HG03457 (cell line): ENCODE results near the gene UCP3.

Experiments
- ATAC-seq: cut with Tn5 transposase; IDR thresholded peaks from one replicate; pipeline ENCODE4 v1.9.1; 2021; ENCODE audit warnings: moderate number of reproducible peaks; ENCODE audit not compliant: unreplicated experiment

The UCP3 gene

GRCh38 chr11:73978576-73979086 lies 30.3 kb downstream of the UCP3 start:
- no peak for ATAC-seq

GRCh38 chr11:73977856-73978519 lies 30.9 kb downstream of the UCP3 start:
- ATAC-seq, result no peak

- no peak for ATAC-seq
Measured at GRCh38 chr11:73976451-73977151, 32.3 kb downstream of the UCP3 start.

- no peak for ATAC-seq
Measured at GRCh38 chr11:73975479-73975757, 33.5 kb downstream of the UCP3 start.

GRCh38 chr11:73974604-73975478 lies 34.0 kb downstream of the UCP3 start:
- ATAC-seq, result no peak

- no peak for ATAC-seq
Measured at GRCh38 chr11:73972620-73973449, 36.0 kb downstream of the UCP3 start.

- ATAC-seq, result no peak
Measured at GRCh38 chr11:73972187-73972586, 36.7 kb downstream of the UCP3 start.

- ATAC-seq, result no peak
Measured at GRCh38 chr11:73971175-73971719, 37.6 kb downstream of the UCP3 start.

- no peak for ATAC-seq
Measured at GRCh38 chr11:73969991-73970800, 38.7 kb downstream of the UCP3 start.

- no peak for ATAC-seq
Measured at GRCh38 chr11:73969091-73969490, 39.8 kb downstream of the UCP3 start.

- ATAC-seq, result no peak
Measured at GRCh38 chr11:73968356-73968966, 40.4 kb downstream of the UCP3 start.

- no peak for ATAC-seq
Measured at GRCh38 chr11:73965764-73966121, 43.1 kb downstream of the UCP3 start.

- ATAC-seq, result no peak
Measured at GRCh38 chr11:73965076-73965763, 43.7 kb downstream of the UCP3 start.

GRCh38 chr11:73963861-73964260 lies 45.0 kb downstream of the UCP3 start:
- ATAC-seq, result no peak

GRCh38 chr11:73962101-73962705 lies 46.7 kb downstream of the UCP3 start:
- ATAC-seq, result no peak

- ATAC-seq, result no peak
Measured at GRCh38 chr11:73961321-73961720, 47.6 kb downstream of the UCP3 start.

GRCh38 chr11:73958521-73959141 lies 50.3 kb downstream of the UCP3 start:
- no peak for ATAC-seq
